ENCODE measurements around the gene LURAP1L. TPM values are rescaled to one million over a fixed set of nuclear protein-coding genes. Genes with fewer than 3 reads are reported as not detected.
"Not testable (repeated sequence)": the region's sequence is repeated elsewhere in the genome, so short reads cannot be mapped to it uniquely, and the experiment has no call there.

LURAP1L gene
- total RNA-seq, 3 donors from 2014 or later (not counting 1 experiment from before 2014, with no cell fraction given) = not detected

GRCh38 chr9:12863618-12864017 is 88.8 kb downstream of the LURAP1L start:
- Mint-ChIP-seq H3K36me3 (no peaks in the 10 kb centered on the region), H3K27ac (no peak overlapping the region), H3K27me3 (ENCODE audit: low read depth in 2 of 2) (no peaks in the 10 kb centered on the region), H3K4me3 (no peak overlapping the region), H3K9me3 (peaks cover 11 to 17% of the 10 kb centered on the region in 2 donors), H3K4me1 (no peaks in the 10 kb centered on the region)
- intact Hi-C loops (cut with micrococcal nuclease) = no loop called here
- ATAC-seq (no peak), DNase-seq (no peak)
- no peaks in the 10 kb centered on the region for H3K4me1 ChIP-seq (ENCODE audit: control insufficient read depth, insufficient read depth, low read length)
- no peak for TF ChIP-seq CTCF (IDR thresholded peaks at IDR 0.05)
- no peaks in the 10 kb centered on the region for H3K36me3 ChIP-seq (ENCODE audit: control insufficient read depth, insufficient read depth, low read length)
- H3K9me3 ChIP-seq (ENCODE audit: control insufficient read depth, insufficient read depth, low read length) = no peaks in the 10 kb centered on the region
- H3K4me3 ChIP-seq (ENCODE audit: low read length) = no peak overlapping the region
- no peaks in the 10 kb centered on the region for H3K27me3 ChIP-seq (ENCODE audit: control insufficient read depth, insufficient read depth, low read length)
- no peak overlapping the region for H3K27ac ChIP-seq (ENCODE audit: low read length)
- WGBS (ENCODE audit: insufficient coverage) = no CpG with 5 or more reads among the region's 1 CpG

GRCh38 chr9:12865380-12865779 is 90.6 kb downstream of the LURAP1L start:
- 100% methylated on average over 1 of the region's 3 CpGs for WGBS (ENCODE audit: insufficient coverage)
- H3K4me3 ChIP-seq (ENCODE audit: low read length); DNase-seq; H3K27ac ChIP-seq (ENCODE audit: low read length); H3K4me3 Mint-ChIP-seq; H3K9me3 ChIP-seq (ENCODE audit: control insufficient read depth, insufficient read depth, low read length); H3K27ac Mint-ChIP-seq; intact Hi-C loops (cut with micrococcal nuclease); H3K36me3 Mint-ChIP-seq; H3K27me3 ChIP-seq (ENCODE audit: control insufficient read depth, insufficient read depth, low read length); ATAC-seq; H3K27me3 Mint-ChIP-seq (ENCODE audit: low read depth in 2 of 2); H3K36me3 ChIP-seq (ENCODE audit: control insufficient read depth, insufficient read depth, low read length); H3K4me1 ChIP-seq (ENCODE audit: control insufficient read depth, insufficient read depth, low read length); H3K4me1 Mint-ChIP-seq: not testable (repeated sequence)
- peaks cover 17 to 22% of the 10 kb centered on the region in 2 donors for H3K9me3 Mint-ChIP-seq

Other genes starting within 250 kb of the LURAP1L start
- not detected for gene TYRP1, start 81.6 kb upstream of the LURAP1L start, total RNA-seq